K562 (cell line): ENCODE results near the gene ZKSCAN4. TPM values are rescaled to one million over a fixed set of nuclear protein-coding genes. Genes with fewer than 3 reads are reported as not detected.

ENCODE experiments used
- CC2D1A ChIP-seq: fragments of 450-650 bp; IDR thresholded peaks from 2 replicates; pipeline ENCODE4 v1.6.1; 2017; ENCODE audit warnings: mild to moderate bottlenecking
- GTF2E2 ChIP-seq: fragments of 200-800 bp; sonication (Bioruptor generic); IDR thresholded peaks from 2 replicates; pipeline ENCODE4 v1.6.1; 2016; ENCODE audit warnings: missing genetic modification characterization, missing compliant biosample characterization
- HMG20A ChIP-seq: fragments of 450-650 bp; formaldehyde crosslinking; conservative IDR thresholded peaks from 2 replicates; pipeline ENCODE4 v1.4.0; 2020; ENCODE audit warnings: mild to moderate bottlenecking, mixed read lengths
- KAT8 ChIP-seq: fragments of 450-650 bp; IDR thresholded peaks from 2 replicates; pipeline ENCODE4 v1.6.1; 2016; ENCODE audit warnings: low read depth, mild to moderate bottlenecking
- LEF1 ChIP-seq: fragments of 450-650 bp; IDR thresholded peaks from 2 replicates; pipeline ENCODE4 v1.6.1; 2016; ENCODE audit warnings: mild to moderate bottlenecking
- ZBTB1 ChIP-seq: sonication (generic); formaldehyde crosslinking; IDR thresholded peaks from 2 replicates; pipeline ENCODE4 v1.8.1; 2023; ENCODE audit warnings: missing genetic modification reagents, low read depth, mild to moderate bottlenecking, borderline replicate concordance
- ZNF12 ChIP-seq: sonication (generic); formaldehyde crosslinking; IDR thresholded peaks from 2 replicates; pipeline ENCODE4 v1.4.0; 2020; ENCODE audit warnings: mild to moderate bottlenecking, missing genetic modification reagents
- ZNF212 ChIP-seq: fragments of 450-650 bp; formaldehyde crosslinking; IDR thresholded peaks from 2 replicates; pipeline ENCODE4 v1.4.0; 2020; ENCODE audit warnings: mild to moderate bottlenecking
- polyA plus RNA-seq, 8 experiments: library from polyadenylated mRNA; depleted of rRNA in 4 of 8; stranded (reverse) in 5 of 8; unstranded in 3 of 8; fragments of >200 nt; fragmentation: Nextera tagmentation in 2 of 8; fragmentation: Illumina TruSeq in 1 of 8; extraction: Ambion mirVana in 2 of 8; extraction: Trizol in 1 of 8; gene quantifications; 2 replicates each; pipeline versions ENCODE4 v1.2.1 to v1.2.3, GENCODE V29; 2011 to 2014; ENCODE audit warnings: inconsistent platforms in 1 of 8, missing spikeins in 1 of 8
- total RNA-seq, 7 experiments: library from RNA; depleted of rRNA in 6 of 7; stranded (reverse); fragments of >200 nt in 6 of 7; fragmentation: Illumina TruSeq in 2 of 7; extraction: Trizol in 2 of 7; gene quantifications; 2 replicates each; pipeline versions ENCODE4 v1.2.1 to v1.2.3, GENCODE V29; 2011 to 2021; ENCODE audit warnings: low replicate concordance in 1 of 7
- TF ChIP-seq, protein P1 (sequence below): fragments of 250-450 bp; sonication (Bioruptor Pico); IDR thresholded peaks from 2 replicates; pipeline ENCODE4 v1.8.0; 2021; ENCODE audit warnings: moderate library complexity, mild to moderate bottlenecking, inconsistent platforms
- TF ChIP-seq, protein P2 (sequence below): sonication (generic); formaldehyde crosslinking; IDR thresholded peaks from 2 replicates; pipeline ENCODE4 v1.8.0; 2022; ENCODE audit warnings: mild to moderate bottlenecking, missing genetic modification reagents, borderline replicate concordance
- TF ChIP-seq, protein P3 (sequence below): sonication (generic); formaldehyde crosslinking; IDR thresholded peaks from 2 replicates; pipeline ENCODE4 v1.8.1; 2022; ENCODE audit warnings: missing genetic modification reagents
- TF ChIP-seq, protein P4 (sequence below): fragments of 250-450 bp; sonication (Bioruptor Pico); IDR thresholded peaks from 2 replicates; pipeline ENCODE4 v1.4.0; 2020; ENCODE audit warnings: mild to moderate bottlenecking, moderate library complexity, borderline replicate concordance
- TF ChIP-seq, protein P5 (sequence below): sonication (generic); formaldehyde crosslinking; IDR thresholded peaks from 2 replicates; pipeline ENCODE4 v1.8.1; 2023; ENCODE audit warnings: mild to moderate bottlenecking, missing genetic modification reagents
- TF ChIP-seq, protein P6 (sequence below): fragments of 450-650 bp; IDR thresholded peaks from 2 replicates; pipeline ENCODE4 v1.6.1; 2014; ENCODE audit warnings: low read depth, mild to moderate bottlenecking, moderate library complexity, borderline replicate concordance
- TF ChIP-seq, protein P7 (sequence below), 2 experiments: fragments of 450-650 bp in 1 of 2; sonication (generic) in 1 of 2; formaldehyde crosslinking in 1 of 2; IDR thresholded peaks in 1 of 2; conservative IDR thresholded peaks in 1 of 2; 2 replicates each; pipeline versions ENCODE4 v1.6.1 to v1.8.1; 2016 to 2023; ENCODE audit warnings: mild to moderate bottlenecking in 2 of 2, moderate library complexity in 2 of 2, inconsistent platforms in 1 of 2, missing genetic modification reagents in 1 of 2

Gene ZKSCAN4
- total and polyA plus RNA-seq, 9 of the 15 experiments (the other 6 are each of a cell fraction or from before 2014, with no cell fraction given) = 1.2 to 5.3 (median 4.7) TPM

DNA sequence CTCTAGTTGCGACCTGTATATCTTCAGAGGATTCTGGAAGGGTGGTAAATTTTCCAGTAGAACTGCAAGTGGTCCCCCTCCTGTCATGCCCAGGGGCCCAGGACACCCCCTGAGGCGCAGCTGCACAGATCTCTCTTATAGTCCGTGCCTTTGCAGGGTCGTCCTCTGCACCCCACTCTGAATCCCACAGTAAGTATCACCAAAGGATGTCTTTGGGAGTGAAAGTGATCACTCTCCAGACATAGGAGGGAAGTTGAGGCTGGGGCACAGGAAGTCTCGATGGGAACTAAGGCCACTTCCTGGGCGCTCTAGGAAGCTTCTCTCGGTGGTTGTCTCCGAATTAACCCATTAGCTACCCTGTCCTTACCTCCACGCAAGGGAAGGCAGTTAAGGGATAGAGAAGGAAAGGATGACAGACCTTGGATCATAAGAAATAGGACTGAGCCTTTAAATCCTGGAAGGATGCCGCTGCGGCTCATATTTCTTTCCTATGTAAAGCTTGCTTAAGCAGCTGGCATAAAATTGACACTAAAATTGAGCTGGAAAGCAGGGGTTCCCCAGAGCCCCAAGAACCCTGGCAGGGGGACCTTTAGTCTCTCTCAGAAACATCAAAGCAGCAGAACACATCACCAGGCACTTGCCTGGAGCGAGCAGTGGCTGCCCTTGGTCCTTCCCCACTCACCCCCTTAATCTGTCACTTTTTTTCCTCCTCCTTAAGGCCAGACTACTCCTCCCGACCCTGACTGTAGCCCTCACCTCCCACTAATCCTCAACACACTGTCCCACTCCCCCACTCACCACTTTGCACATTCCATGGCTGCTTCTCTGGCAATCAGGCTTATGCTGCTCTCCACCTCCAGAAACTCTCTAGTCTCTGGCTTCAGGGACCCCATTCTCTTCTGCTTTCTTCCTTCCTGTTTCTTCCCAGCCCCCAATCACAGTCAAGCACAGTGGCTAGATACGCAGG is at the start of gene ZKSCAN4 (continued):
- TF ChIP-seq, protein P1, sequence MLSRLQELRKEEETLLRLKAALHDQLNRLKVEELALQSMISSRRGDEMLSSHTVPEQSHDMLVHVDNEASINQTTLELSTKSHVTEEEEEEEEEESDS = no peak
- TF ChIP-seq, protein P2, sequence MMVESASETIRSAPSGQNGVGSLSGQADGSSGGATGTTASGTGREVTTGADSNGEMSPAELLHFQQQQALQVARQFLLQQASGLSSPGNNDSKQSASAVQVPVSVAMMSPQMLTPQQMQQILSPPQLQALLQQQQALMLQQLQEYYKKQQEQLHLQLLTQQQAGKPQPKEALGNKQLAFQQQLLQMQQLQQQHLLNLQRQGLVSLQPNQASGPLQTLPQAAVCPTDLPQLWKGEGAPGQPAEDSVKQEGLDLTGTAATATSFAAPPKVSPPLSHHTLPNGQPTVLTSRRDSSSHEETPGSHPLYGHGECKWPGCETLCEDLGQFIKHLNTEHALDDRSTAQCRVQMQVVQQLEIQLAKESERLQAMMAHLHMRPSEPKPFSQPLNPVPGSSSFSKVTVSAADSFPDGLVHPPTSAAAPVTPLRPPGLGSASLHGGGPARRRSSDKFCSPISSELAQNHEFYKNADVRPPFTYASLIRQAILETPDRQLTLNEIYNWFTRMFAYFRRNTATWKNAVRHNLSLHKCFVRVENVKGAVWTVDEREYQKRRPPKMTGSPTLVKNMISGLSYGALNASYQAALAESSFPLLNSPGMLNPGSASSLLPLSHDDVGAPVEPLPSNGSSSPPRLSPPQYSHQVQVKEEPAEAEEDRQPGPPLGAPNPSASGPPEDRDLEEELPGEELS = no peak
- no peak for TF ChIP-seq ZBTB1
- TF ChIP-seq ZNF12 (CRISPR knock-in tag) = no peak
- TF ChIP-seq, protein P3, sequence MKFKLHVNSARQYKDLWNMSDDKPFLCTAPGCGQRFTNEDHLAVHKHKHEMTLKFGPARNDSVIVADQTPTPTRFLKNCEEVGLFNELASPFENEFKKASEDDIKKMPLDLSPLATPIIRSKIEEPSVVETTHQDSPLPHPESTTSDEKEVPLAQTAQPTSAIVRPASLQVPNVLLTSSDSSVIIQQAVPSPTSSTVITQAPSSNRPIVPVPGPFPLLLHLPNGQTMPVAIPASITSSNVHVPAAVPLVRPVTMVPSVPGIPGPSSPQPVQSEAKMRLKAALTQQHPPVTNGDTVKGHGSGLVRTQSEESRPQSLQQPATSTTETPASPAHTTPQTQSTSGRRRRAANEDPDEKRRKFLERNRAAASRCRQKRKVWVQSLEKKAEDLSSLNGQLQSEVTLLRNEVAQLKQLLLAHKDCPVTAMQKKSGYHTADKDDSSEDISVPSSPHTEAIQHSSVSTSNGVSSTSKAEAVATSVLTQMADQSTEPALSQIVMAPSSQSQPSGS (CRISPR knock-in tag) = no peak
- TF ChIP-seq CC2D1A = 0 out of 2 replicates have a peak, but pooled peaks have one; percentile 14
- TF ChIP-seq, protein P4, sequence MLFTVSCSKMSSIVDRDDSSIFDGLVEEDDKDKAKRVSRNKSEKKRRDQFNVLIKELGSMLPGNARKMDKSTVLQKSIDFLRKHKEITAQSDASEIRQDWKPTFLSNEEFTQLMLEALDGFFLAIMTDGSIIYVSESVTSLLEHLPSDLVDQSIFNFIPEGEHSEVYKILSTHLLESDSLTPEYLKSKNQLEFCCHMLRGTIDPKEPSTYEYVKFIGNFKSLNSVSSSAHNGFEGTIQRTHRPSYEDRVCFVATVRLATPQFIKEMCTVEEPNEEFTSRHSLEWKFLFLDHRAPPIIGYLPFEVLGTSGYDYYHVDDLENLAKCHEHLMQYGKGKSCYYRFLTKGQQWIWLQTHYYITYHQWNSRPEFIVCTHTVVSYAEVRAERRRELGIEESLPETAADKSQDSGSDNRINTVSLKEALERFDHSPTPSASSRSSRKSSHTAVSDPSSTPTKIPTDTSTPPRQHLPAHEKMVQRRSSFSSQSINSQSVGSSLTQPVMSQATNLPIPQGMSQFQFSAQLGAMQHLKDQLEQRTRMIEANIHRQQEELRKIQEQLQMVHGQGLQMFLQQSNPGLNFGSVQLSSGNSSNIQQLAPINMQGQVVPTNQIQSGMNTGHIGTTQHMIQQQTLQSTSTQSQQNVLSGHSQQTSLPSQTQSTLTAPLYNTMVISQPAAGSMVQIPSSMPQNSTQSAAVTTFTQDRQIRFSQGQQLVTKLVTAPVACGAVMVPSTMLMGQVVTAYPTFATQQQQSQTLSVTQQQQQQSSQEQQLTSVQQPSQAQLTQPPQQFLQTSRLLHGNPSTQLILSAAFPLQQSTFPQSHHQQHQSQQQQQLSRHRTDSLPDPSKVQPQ (CRISPR knock-in tag) = no peak
- TF ChIP-seq, protein P5, sequence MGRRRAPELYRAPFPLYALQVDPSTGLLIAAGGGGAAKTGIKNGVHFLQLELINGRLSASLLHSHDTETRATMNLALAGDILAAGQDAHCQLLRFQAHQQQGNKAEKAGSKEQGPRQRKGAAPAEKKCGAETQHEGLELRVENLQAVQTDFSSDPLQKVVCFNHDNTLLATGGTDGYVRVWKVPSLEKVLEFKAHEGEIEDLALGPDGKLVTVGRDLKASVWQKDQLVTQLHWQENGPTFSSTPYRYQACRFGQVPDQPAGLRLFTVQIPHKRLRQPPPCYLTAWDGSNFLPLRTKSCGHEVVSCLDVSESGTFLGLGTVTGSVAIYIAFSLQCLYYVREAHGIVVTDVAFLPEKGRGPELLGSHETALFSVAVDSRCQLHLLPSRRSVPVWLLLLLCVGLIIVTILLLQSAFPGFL = no peak
- TF ChIP-seq GTF2E2 (tag) = peak; percentile 36; the same call in 1 of the 2 replicates
- no peak for TF ChIP-seq HMG20A
- TF ChIP-seq, protein P6, sequence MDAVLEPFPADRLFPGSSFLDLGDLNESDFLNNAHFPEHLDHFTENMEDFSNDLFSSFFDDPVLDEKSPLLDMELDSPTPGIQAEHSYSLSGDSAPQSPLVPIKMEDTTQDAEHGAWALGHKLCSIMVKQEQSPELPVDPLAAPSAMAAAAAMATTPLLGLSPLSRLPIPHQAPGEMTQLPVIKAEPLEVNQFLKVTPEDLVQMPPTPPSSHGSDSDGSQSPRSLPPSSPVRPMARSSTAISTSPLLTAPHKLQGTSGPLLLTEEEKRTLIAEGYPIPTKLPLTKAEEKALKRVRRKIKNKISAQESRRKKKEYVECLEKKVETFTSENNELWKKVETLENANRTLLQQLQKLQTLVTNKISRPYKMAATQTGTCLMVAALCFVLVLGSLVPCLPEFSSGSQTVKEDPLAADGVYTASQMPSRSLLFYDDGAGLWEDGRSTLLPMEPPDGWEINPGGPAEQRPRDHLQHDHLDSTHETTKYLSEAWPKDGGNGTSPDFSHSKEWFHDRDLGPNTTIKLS = peak; percentile 81; the same call in 1 of the 2 replicates
- TF ChIP-seq LEF1 = peak; percentile 55; the same call in 1 of the 2 replicates
- TF ChIP-seq ZNF212 (CRISPR knock-in tag) = no peak
- peak; percentile 28; the same call in 1 of the 2 replicates for TF ChIP-seq KAT8
- TF ChIP-seq, protein P7, sequence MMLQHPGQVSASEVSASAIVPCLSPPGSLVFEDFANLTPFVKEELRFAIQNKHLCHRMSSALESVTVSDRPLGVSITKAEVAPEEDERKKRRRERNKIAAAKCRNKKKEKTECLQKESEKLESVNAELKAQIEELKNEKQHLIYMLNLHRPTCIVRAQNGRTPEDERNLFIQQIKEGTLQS (IDR thresholded peaks at IDR 0.05) = no peak
- TF ChIP-seq, protein P7 (CRISPR knock-in tag; conservative IDR thresholded peaks at IDR 0.05) = 0 out of 2 replicates have a peak, but pooled peaks have one; percentile 4
